H9 (cell line): ENCODE results near the gene BTG4. TPM values are rescaled to one million over a fixed set of nuclear protein-coding genes. Genes with fewer than 3 reads are reported as not detected.

ENCODE experiments used
- DNase-seq: peaks from one replicate; pipeline ENCODE4 v3.0.0-alpha.2; 2017
- H2AFZ ChIP-seq: one replicate; pipeline ENCODE4 v1.6.1; 2013; ENCODE audit warnings: mild to moderate bottlenecking, low read length, control low read depth, moderate library complexity
- H2AK5ac ChIP-seq: 2 replicates; pipeline ENCODE4 v1.6.1; 2013; ENCODE audit warnings: low read length, control low read depth, mixed read lengths; ENCODE audit not compliant: insufficient read length
- H2BK120ac ChIP-seq: one replicate; pipeline ENCODE4 v1.6.1; 2013; ENCODE audit warnings: low read depth, mild to moderate bottlenecking, low read length, control low read depth, inconsistent platforms; ENCODE audit not compliant: poor library complexity, severe bottlenecking
- H2BK12ac ChIP-seq: 2 replicates; pipeline ENCODE4 v1.6.1; 2013; ENCODE audit warnings: low read length, control low read depth, mixed read lengths, low read depth; ENCODE audit not compliant: insufficient read length
- H2BK15ac ChIP-seq: 2 replicates; pipeline ENCODE4 v1.6.1; 2013; ENCODE audit warnings: low read depth, low read length, control low read depth
- H2BK20ac ChIP-seq: one replicate; pipeline ENCODE4 v1.6.1; 2013; ENCODE audit warnings: low read depth, mild to moderate bottlenecking, low read length, control low read depth, inconsistent platforms; ENCODE audit not compliant: poor library complexity, severe bottlenecking
- H2BK5ac ChIP-seq: 2 replicates; pipeline ENCODE4 v1.6.1; 2013; ENCODE audit warnings: low read length, control low read depth, mixed read lengths; ENCODE audit not compliant: insufficient read length
- H3K14ac ChIP-seq: 2 replicates; pipeline ENCODE4 v1.6.1; 2013; ENCODE audit warnings: low read length, control low read depth; ENCODE audit not compliant: insufficient read depth
- H3K18ac ChIP-seq: 2 replicates; pipeline ENCODE4 v1.6.1; 2013; ENCODE audit warnings: low read depth, mild to moderate bottlenecking, mixed read lengths, low read length, control low read depth; ENCODE audit not compliant: insufficient read length
- H3K23ac ChIP-seq: 2 replicates; pipeline ENCODE4 v1.6.1; 2013; ENCODE audit warnings: low read length, control low read depth, mixed read lengths, low read depth; ENCODE audit not compliant: insufficient read length
- H3K23me2 ChIP-seq: 2 replicates; pipeline ENCODE4 v1.6.1; 2013; ENCODE audit warnings: low read depth, mild to moderate bottlenecking, mixed read lengths, low read length, control low read depth; ENCODE audit not compliant: insufficient read length, poor library complexity, severe bottlenecking
- H3K27ac ChIP-seq: 2 replicates; pipeline ENCODE4 v1.5.1; 2013; ENCODE audit warnings: low read length, control low read depth, mixed read lengths, low read depth; ENCODE audit not compliant: insufficient read length
- H3K27me3 ChIP-seq: 2 replicates; pipeline ENCODE4 v1.6.1; 2013; ENCODE audit warnings: low read length, control low read depth, inconsistent platforms; ENCODE audit not compliant: insufficient read depth
- H3K4ac ChIP-seq: 2 replicates; pipeline ENCODE4 v1.6.1; 2013; ENCODE audit warnings: low read depth, mild to moderate bottlenecking, control low read depth, inconsistent platforms, low read length, moderate library complexity
- H3K4me1 ChIP-seq: 2 replicates; pipeline ENCODE4 v1.6.1; 2013; ENCODE audit warnings: low read length, control low read depth, inconsistent platforms; ENCODE audit not compliant: insufficient read depth
- H3K4me2 ChIP-seq: 2 replicates; pipeline ENCODE4 v1.6.1; 2013; ENCODE audit warnings: low read length, control low read depth, mixed read lengths; ENCODE audit not compliant: insufficient read length, insufficient read depth
- H3K56ac ChIP-seq: 2 replicates; pipeline ENCODE4 v1.6.1; 2013; ENCODE audit warnings: low read depth, mild to moderate bottlenecking, mixed read lengths, low read length, control low read depth; ENCODE audit not compliant: insufficient read length
- H3K79me1 ChIP-seq: 2 replicates; pipeline ENCODE4 v1.6.1; 2013; ENCODE audit warnings: low read depth, mild to moderate bottlenecking, moderate library complexity, low read length, control low read depth, inconsistent platforms; ENCODE audit not compliant: insufficient read depth, poor library complexity, severe bottlenecking
- H3K79me2 ChIP-seq: 2 replicates; pipeline ENCODE4 v1.6.1; 2013; ENCODE audit warnings: low read length, control low read depth, inconsistent platforms; ENCODE audit not compliant: insufficient read depth
- H3K9ac ChIP-seq: 2 replicates; pipeline ENCODE4 v1.6.1; 2013; ENCODE audit warnings: low read length, control low read depth, mixed read lengths; ENCODE audit not compliant: insufficient read length; ENCODE audit errors: extremely low read depth
- H3K9me3 ChIP-seq: one replicate; pipeline ENCODE4 v1.6.1; 2013; ENCODE audit warnings: low read depth, low read length, inconsistent platforms; ENCODE audit not compliant: control insufficient read depth
- H3T11ph ChIP-seq: one replicate; pipeline ENCODE4 v1.6.1; 2013; ENCODE audit warnings: mild to moderate bottlenecking, low read length, control low read depth, inconsistent platforms
- H4K20me1 ChIP-seq: one replicate; pipeline ENCODE4 v1.6.1; 2013; ENCODE audit not compliant: control insufficient read depth, insufficient read length, insufficient read depth
- H4K5ac ChIP-seq: 2 replicates; pipeline ENCODE4 v1.6.1; 2013; ENCODE audit warnings: low read depth, mild to moderate bottlenecking, mixed read lengths, low read length, control low read depth; ENCODE audit not compliant: insufficient read length
- H4K8ac ChIP-seq: replicated peaks from 2 replicates; pipeline ENCODE4 v1.6.1; 2013; ENCODE audit warnings: low read length, control low read depth, mixed read lengths, low read depth; ENCODE audit not compliant: insufficient read length
- H4K91ac ChIP-seq: 2 replicates; pipeline ENCODE4 v1.6.1; 2013; ENCODE audit warnings: low read depth, mild to moderate bottlenecking, moderate library complexity, mixed read lengths, low read length, control low read depth; ENCODE audit not compliant: insufficient read length
- H3K27ac Mint-ChIP-seq, 3 experiments: 2 replicates in 2 of 3; 3 replicates in 1 of 3; pipeline ENCODE4 v1.8.0; 2020 to 2021; ENCODE audit warnings: mixed read lengths in 3 of 3, mild to moderate bottlenecking in 1 of 3, moderate library complexity in 1 of 3
- H3K27me3 Mint-ChIP-seq: 2 replicates; pipeline ENCODE4 v1.8.0; 2021; ENCODE audit warnings: low read depth, mild to moderate bottlenecking, moderate library complexity, mixed read lengths
- H3K36me3 Mint-ChIP-seq, 3 experiments: 2 replicates in 2 of 3; 3 replicates in 1 of 3; pipeline ENCODE4 v1.8.0; 2020 to 2021; ENCODE audit warnings: low read depth in 3 of 3, mixed read lengths in 3 of 3; ENCODE audit not compliant: insufficient read depth in 1 of 3
- H3K4me1 Mint-ChIP-seq, 2 experiments: 2 replicates each; pipeline ENCODE4 v1.8.0; 2020; ENCODE audit warnings: mixed read lengths in 2 of 2
- H3K4me3 Mint-ChIP-seq, 2 experiments: 2 replicates in 1 of 2; 3 replicates in 1 of 2; pipeline ENCODE4 v1.8.0; 2020 to 2021; ENCODE audit warnings: mild to moderate bottlenecking in 2 of 2, mixed read lengths in 2 of 2, moderate library complexity in 1 of 2
- H3K9me3 Mint-ChIP-seq, 2 experiments: 2 replicates in 1 of 2; 3 replicates in 1 of 2; pipeline ENCODE4 v1.8.0; 2020; ENCODE audit warnings: mild to moderate bottlenecking in 2 of 2, mixed read lengths in 2 of 2, moderate library complexity in 1 of 2
- CTCF ChIP-seq: fragments of 200-600 bp; sonication (generic); conservative IDR thresholded peaks from 3 replicates; pipeline ENCODE4 v1.8.0; 2021; ENCODE audit warnings: antibody characterized with exemption, mild to moderate bottlenecking
- WGBS: extraction: QIAGEN DNeasy Blood & Tissue Kit; methylation state at CpG from one replicate; pipeline ENCODE4 v1.1.7; 2013; ENCODE audit warnings: missing lambda C conversion rate, low lambda C conversion rate, mixed read lengths; ENCODE audit not compliant: insufficient read length; ENCODE audit errors: extremely low coverage; 5-methylcytosine and 5-hydroxymethylcytosine counted together
- total RNA-seq: library from RNA; stranded (reverse); gene quantifications from 2 replicates; pipeline ENCODE4 v1.2.1, GENCODE V29; 2021

Gene BTG4
- total RNA-seq, 1 experiment from 2014 or later = not detected

GRCh38 chr11:111549869-111550203 is 37.6 kb upstream of the BTG4 start:
- no peak overlapping the region for H2BK15ac ChIP-seq
- H3K27me3 ChIP-seq = no peaks in the 10 kb centered on the region
- H4K91ac ChIP-seq = no peak overlapping the region
- H2BK20ac ChIP-seq = no peak overlapping the region
- no peak overlapping the region for H3T11ph ChIP-seq
- H4K20me1 ChIP-seq = no peaks in the 10 kb centered on the region
- no peaks in the 10 kb centered on the region for H3K9me3 ChIP-seq
- no peaks in the 10 kb centered on the region for H3K23me2 ChIP-seq
- H3K27me3 Mint-ChIP-seq = peaks cover 8% of the 10 kb centered on the region
- no peak overlapping the region for H2BK120ac ChIP-seq
- no peak overlapping the region for H3K4me2 ChIP-seq
- no peak overlapping the region for H3K23ac ChIP-seq
- no peak for DNase-seq
- H3K79me2 ChIP-seq = no peaks in the 10 kb centered on the region
- H2BK5ac ChIP-seq = no peak overlapping the region
- H4K8ac ChIP-seq = no peak overlapping the region
- no peak overlapping the region for H3K56ac ChIP-seq
- no peak overlapping the region for H3K9ac ChIP-seq
- H3K4me1 Mint-ChIP-seq = peaks cover 18 to 20% of the 10 kb centered on the region in 2 experiments
- peaks cover 0 to under 1% (median 0%) of the 10 kb centered on the region in 3 experiments; a peak in 1 of 7 replicates for H3K36me3 Mint-ChIP-seq
- no peak overlapping the region for H3K18ac ChIP-seq
- H3K14ac ChIP-seq = no peak overlapping the region
- H3K9me3 Mint-ChIP-seq = no peaks in the 10 kb centered on the region
- H2BK12ac ChIP-seq = no peak overlapping the region
- H3K27ac ChIP-seq = no peak overlapping the region
- no peak overlapping the region for H3K4me3 Mint-ChIP-seq
- H4K5ac ChIP-seq = no peak overlapping the region
- H2AK5ac ChIP-seq = no peak overlapping the region
- no CpG with 5 or more reads among the region's 3 CpGs for WGBS
- H3K4me1 ChIP-seq = peaks cover 5% of the 10 kb centered on the region; the same call in 1 of the 2 replicates
- no peak for TF ChIP-seq CTCF
- H3K27ac Mint-ChIP-seq = no peak overlapping the region
- no peaks in the 10 kb centered on the region for H3K79me1 ChIP-seq
- no peak overlapping the region for H3K4ac ChIP-seq
- no peak overlapping the region for H2AFZ ChIP-seq
